AG04450 (cell line): ENCODE data around the gene IL17REL. TPM values are rescaled to one million over a fixed set of nuclear protein-coding genes. Genes with fewer than 3 reads are reported as not detected.

Source experiments
- CTCF ChIA-PET: fragments of 300-600, 350-600 bp; formaldehyde crosslinking; extraction: SDS; loops from one replicate; lab custom pipeline; 2022; ENCODE audit warnings: antibody characterized with exemption, inconsistent platforms; lab: Charles Lee
- POLR2A ChIA-PET: fragments of 350-600 bp; formaldehyde crosslinking; extraction: SDS; loops from one replicate; lab custom pipeline; 2021; ENCODE audit warnings: antibody characterized with exemption, inconsistent platforms; lab: Yijun Ruan, JAX
- DNase-seq: peaks from one replicate; pipeline ENCODE4 v3.0.0-alpha.2; 2011; ENCODE audit warnings: low read depth, low spot score
- H3K27ac ChIP-seq: one replicate; pipeline ENCODE4 v1.5.1; 2012; ENCODE audit warnings: low read depth, low read length, control low read depth
- H3K27me3 ChIP-seq: one replicate; pipeline ENCODE4 v1.6.0; 2012; ENCODE audit warnings: low read length; ENCODE audit not compliant: control insufficient read depth, insufficient read depth
- H3K4me3 ChIP-seq: 2 replicates; pipeline ENCODE4 v1.5.1; 2011; ENCODE audit warnings: mild to moderate bottlenecking, low read depth, low read length, control low read depth
- H3K9me3 ChIP-seq: 2 replicates; pipeline ENCODE4 v1.5.1; 2012; ENCODE audit warnings: low read length; ENCODE audit not compliant: control insufficient read depth, insufficient read depth
- CTCF ChIP-seq: IDR thresholded peaks from 2 replicates; pipeline ENCODE4 v1.5.1; 2011; ENCODE audit warnings: low read depth, low read length, control low read depth, inconsistent platforms
- polyA plus RNA-seq: library from polyadenylated mRNA; depleted of rRNA; stranded (reverse); fragments of >200 nt; gene quantifications from 2 replicates; pipeline ENCODE4 v1.2.3, GENCODE V29; 2011

Gene IL17REL
- polyA plus RNA-seq, 1 experiment, result not detected

DNA sequence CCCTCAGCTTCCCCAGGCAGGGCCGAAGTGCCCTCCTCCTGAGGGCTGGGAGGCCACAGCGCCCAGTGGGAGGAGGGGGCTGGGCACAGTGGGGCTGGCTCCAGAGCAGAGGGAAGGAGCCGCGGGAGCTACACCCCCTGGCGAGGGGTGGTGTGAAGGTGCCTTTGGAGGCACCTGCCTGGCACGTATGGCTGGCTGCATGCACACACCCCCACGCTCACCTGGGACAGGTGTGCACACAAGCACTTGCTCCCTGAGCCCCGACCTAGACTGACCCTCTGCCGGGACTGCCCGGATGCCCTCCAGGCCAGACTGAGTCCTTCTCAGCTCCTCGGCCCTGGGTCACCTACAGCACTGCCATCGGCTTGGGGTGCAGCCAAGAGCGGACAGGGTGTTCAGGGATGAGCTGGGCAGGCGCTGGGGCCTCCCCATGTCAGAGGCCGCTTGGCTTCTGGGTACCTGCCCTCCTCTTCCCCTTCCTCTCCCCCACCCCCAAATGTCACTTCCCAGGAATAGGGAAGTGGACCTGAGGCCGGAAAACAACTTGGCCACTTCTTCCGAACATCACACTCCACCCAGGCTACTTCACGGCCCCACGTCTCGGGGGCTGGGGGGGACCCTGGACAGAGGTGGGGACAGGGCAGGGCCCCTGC lies 59.4 kb downstream of the IL17REL start:
- Histone ChIP-seq H3K27ac (peak overlapping the region; percentile 87), H3K9me3 (no peaks in the 10 kb centered on the region; the same call in 1 of the 2 replicates), H3K27me3 (no peaks in the 10 kb centered on the region), H3K4me3 (no peak overlapping the region)
- DNase-seq, result no peak
- ChIA-PET CTCF (no interaction called here), POLR2A (interaction anchor here (1.6 to 1.9 kb wide), 2 partner anchors 8 to 17 kb away, joined by 14 to 18 read pairs; partner anchors contain the start of gene PIM3)
- no peak for TF ChIP-seq CTCF

DNA sequence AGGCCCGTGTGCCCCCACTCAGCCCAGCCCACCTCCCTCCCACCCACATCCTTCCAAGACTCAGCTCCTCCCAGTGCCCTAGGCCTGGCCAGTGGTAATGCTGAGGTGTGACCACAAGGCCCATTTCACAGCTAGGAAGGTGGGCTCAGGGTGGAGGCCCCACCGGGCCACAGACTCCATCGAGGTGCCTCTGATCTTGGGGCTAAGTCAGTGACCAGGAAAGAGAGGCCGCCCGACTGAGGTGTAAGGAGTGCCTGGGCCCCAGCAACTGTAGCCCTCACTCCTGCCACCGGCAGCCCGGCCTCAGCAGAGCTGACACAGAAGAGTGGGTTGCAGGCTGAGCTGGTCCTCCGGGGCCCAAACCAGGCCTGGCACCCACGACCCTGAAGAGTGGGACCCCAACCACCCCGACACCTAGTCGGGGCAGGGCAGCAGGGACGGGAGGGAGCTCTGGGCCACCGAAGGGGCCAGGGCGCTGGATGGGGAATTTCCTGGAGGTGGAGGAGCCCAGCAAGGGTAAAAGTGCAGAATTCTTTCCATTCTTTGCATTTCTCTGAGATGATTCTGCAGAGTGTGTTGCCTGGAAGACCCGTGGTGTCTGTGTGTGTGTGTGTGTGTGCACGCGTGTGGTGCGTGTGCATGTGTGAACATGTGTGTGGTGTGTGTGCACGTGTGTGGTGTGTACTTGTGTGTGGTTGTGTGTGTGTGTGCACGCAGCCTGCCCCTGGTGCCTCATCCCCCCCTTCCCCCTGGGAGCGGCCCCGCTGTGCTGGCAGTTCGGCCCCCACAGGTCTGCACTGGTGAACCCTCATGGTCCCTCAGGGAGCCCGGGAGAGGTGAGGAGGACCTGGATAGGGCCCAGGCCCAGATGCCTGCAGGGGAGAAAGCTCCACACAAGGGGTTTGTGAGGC lies 60.3 kb downstream of the IL17REL start:
- Histone ChIP-seq H3K9me3 (no peaks in the 10 kb centered on the region; the same call in 1 of the 2 replicates), H3K27ac (peak overlapping the region; percentile 87), H3K27me3 (no peaks in the 10 kb centered on the region), H3K4me3 (no peak overlapping the region)
- peak; percentile 69 for DNase-seq
- CTCF ChIA-PET, result interaction anchor here (1.4 to 1.8 kb wide), 2 partner anchors 22 to 78 kb away, joined by 4 to 6 read pairs; no protein-coding TSS in a partner anchor
- no peak for TF ChIP-seq CTCF
- POLR2A ChIA-PET, result interaction anchor here (0.8 to 1.9 kb wide), 4 partner anchors 9 to 22 kb away, joined by 3 to 18 read pairs (median 10); partner anchors contain the start of gene PIM3

- peak overlapping the region; percentile 87 for H3K27ac ChIP-seq
- ChIA-PET CTCF (interaction anchor here (1.4 to 1.8 kb wide), 2 partner anchors 21 to 79 kb away, joined by 4 to 6 read pairs; no protein-coding TSS in a partner anchor), POLR2A (interaction anchor here (0.6 to 1.9 kb wide), 4 partner anchors 10 to 256 kb away, joined by 3 to 18 read pairs (median 10); partner anchors contain the start of gene PIM3)
Measured at GRCh38 chr22:49951678-49951985, 60.9 kb downstream of the IL17REL start.

DNA sequence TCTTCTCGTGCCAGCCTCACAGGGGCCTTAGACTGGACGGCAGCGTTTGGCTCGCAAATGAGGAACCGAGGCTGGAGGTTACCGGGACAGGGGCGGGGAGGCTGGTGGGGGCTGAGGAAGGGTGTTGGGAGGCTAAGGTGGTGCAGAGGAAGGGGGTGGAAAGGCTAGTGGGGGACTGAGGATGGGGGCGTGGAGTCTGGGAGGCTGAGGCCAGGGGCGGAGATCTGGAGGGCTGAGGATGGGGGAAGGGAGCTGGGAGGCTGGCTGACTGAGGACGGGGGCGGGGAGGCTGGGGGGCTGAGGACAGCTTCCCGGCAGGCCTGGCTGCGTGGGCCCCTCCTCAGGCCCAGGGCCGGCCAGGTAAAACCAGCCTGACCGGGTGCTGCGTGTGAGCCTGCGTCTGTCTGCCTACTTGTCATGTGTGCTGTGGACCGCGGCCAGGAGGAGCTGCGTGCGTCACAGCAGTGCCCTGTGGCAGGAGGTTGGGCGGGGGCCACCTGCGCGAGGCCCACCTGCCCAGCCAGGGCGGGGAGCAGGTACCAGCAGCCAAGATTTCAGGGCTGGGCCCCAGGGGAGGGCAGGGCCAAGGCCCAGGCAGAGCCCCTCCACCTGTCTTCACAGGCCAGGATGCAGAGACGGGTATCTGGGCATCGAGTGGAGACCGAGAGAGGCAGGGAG lies 61.4 kb downstream of the IL17REL start:
- no peak for DNase-seq
- H3K27ac ChIP-seq, result no peak overlapping the region
- ChIA-PET CTCF (interaction anchor here (1.4 to 1.8 kb wide), 2 partner anchors 21 to 79 kb away, joined by 4 to 6 read pairs; no protein-coding TSS in a partner anchor), POLR2A (interaction anchor here (0.6 to 1.9 kb wide), 3 partner anchors 10 to 256 kb away, joined by 3 to 18 read pairs (median 14); partner anchors contain the start of gene PIM3)
- no peaks in the 10 kb centered on the region; the same call in 1 of the 2 replicates for H3K9me3 ChIP-seq
- TF ChIP-seq CTCF, result no peak
- no peaks in the 10 kb centered on the region for H3K27me3 ChIP-seq
- no peak overlapping the region for H3K4me3 ChIP-seq

More at GRCh38 chr22:49951678-49951985, 60.9 kb downstream of the IL17REL start:
- DNase-seq, result no peak
- no peak for TF ChIP-seq CTCF
- H3K4me3 ChIP-seq, result no peak overlapping the region
- no peaks in the 10 kb centered on the region for H3K27me3 ChIP-seq
- H3K9me3 ChIP-seq, result no peaks in the 10 kb centered on the region; the same call in 1 of the 2 replicates
